SK-N-SH (cell line): ENCODE results near the gene GNAS-AS1. TPM values are rescaled to one million over a fixed set of nuclear protein-coding genes. Genes with fewer than 3 reads are reported as not detected.

Experiments
- CTCF ChIA-PET: fragments of 300-600, 350-600 bp; formaldehyde crosslinking; extraction: SDS; loops from one replicate; lab custom pipeline; 2021; lab: Yijun Ruan, JAX
- POLR2A ChIA-PET: fragments of 350-600 bp; sonication (Branson Sonifier 250); formaldehyde crosslinking; extraction: SDS; loops from one replicate; lab custom pipeline; 2020; ENCODE audit warnings: antibody characterized with exemption, inconsistent platforms; lab: Yijun Ruan, JAX
- DNase-seq: peaks from one replicate; pipeline ENCODE4 v3.0.0; 2012
- H2AFZ ChIP-seq: fragments of 200-600 bp; sonication (generic); 2 replicates; pipeline ENCODE4 v1.8.1; 2016; ENCODE audit warnings: antibody characterized with exemption, mild to moderate bottlenecking, low read depth
- H3F3A ChIP-seq: fragments of 200-600 bp; sonication (generic); replicated peaks from 2 replicates; pipeline ENCODE3; 2016; ENCODE audit warnings: antibody characterized with exemption, mild to moderate bottlenecking; ENCODE audit not compliant: insufficient read depth
- H3K27ac ChIP-seq, 2 experiments: fragments of 200-500 bp in 1 of 2; fragments of 200-600 bp in 1 of 2; sonication (Bioruptor generic) in 1 of 2; sonication (generic), shearing (Covaris generic) in 1 of 2; 2 replicates each; pipeline versions ENCODE4 v1.5.1 to v1.6.1; 2014 to 2016; ENCODE audit warnings: low read depth in 2 of 2, inconsistent platforms in 1 of 2, low read length in 1 of 2, mild to moderate bottlenecking in 1 of 2, mixed read lengths in 1 of 2
- H3K27me3 ChIP-seq: fragments of 200-600 bp; sonication (generic), shearing (Covaris generic); 2 replicates; pipeline ENCODE4 v1.6.1; 2016; ENCODE audit warnings: mixed run types; ENCODE audit not compliant: insufficient read depth
- H3K36me3 ChIP-seq, 2 experiments: fragments of 200-500 bp in 1 of 2; fragments of 200-600 bp in 1 of 2; sonication (Bioruptor generic) in 1 of 2; sonication (generic) in 1 of 2; replicated peaks in 1 of 2; 2 replicates each; pipeline versions ENCODE3 to v1.5.1; 2014 to 2016; ENCODE audit warnings: low read length in 1 of 2, mild to moderate bottlenecking in 1 of 2; ENCODE audit not compliant: insufficient read depth in 2 of 2, control insufficient read depth in 1 of 2
- H3K4me1 ChIP-seq, 2 experiments: fragments of 200-500 bp in 1 of 2; fragments of 200-600 bp in 1 of 2; sonication (Bioruptor generic) in 1 of 2; sonication (generic), shearing (Covaris generic) in 1 of 2; 2 replicates each; pipeline versions ENCODE4 v1.5.1 to v1.6.1; 2014 to 2016; ENCODE audit warnings: low read depth in 1 of 2, low read length in 1 of 2, mixed run types in 1 of 2; ENCODE audit not compliant: insufficient read depth in 2 of 2, control insufficient read depth in 1 of 2
- H3K4me2 ChIP-seq: fragments of 200-600 bp; sonication (generic), shearing (Covaris generic); 2 replicates; pipeline ENCODE4 v1.6.1; 2017; ENCODE audit warnings: mixed run types
- H3K4me3 ChIP-seq, 2 experiments: fragments of 200-500 bp in 1 of 2; fragments of 200-600 bp in 1 of 2; sonication (Bioruptor generic) in 1 of 2; sonication (generic), shearing (Covaris generic) in 1 of 2; 2 replicates each; pipeline versions ENCODE4 v1.5.1 to v1.8.1; 2014 to 2016; ENCODE audit warnings: low read depth in 2 of 2, inconsistent platforms in 1 of 2, low read length in 1 of 2, mild to moderate bottlenecking in 1 of 2, mixed read lengths in 1 of 2, moderate library complexity in 1 of 2
- H3K79me2 ChIP-seq: fragments of 200-600 bp; sonication (generic); 2 replicates; pipeline ENCODE4 v1.8.1; 2017; ENCODE audit warnings: mild to moderate bottlenecking; ENCODE audit not compliant: insufficient read depth
- H3K9ac ChIP-seq: fragments of 200-600 bp; sonication (generic); 2 replicates; pipeline ENCODE4 v1.6.1; 2017; ENCODE audit warnings: mixed run types
- H3K9me2 ChIP-seq: fragments of 200-600 bp; sonication (generic); 2 replicates; pipeline ENCODE4 v1.6.1; 2017; ENCODE audit warnings: mixed run types
- H3K9me3 ChIP-seq: fragments of 200-600 bp; sonication (generic); 2 replicates; pipeline ENCODE4 v1.6.1; 2017; ENCODE audit warnings: mixed run types, mild to moderate bottlenecking, moderate library complexity
- H4K20me1 ChIP-seq: fragments of 200-600 bp; sonication (generic); 2 replicates; pipeline ENCODE4 v1.6.1; 2017; ENCODE audit warnings: mild to moderate bottlenecking, mixed run types; ENCODE audit not compliant: insufficient read depth
- CHD2 ChIP-seq: fragments of 150-350 bp; IDR thresholded peaks from 2 replicates; pipeline ENCODE4 v1.6.1; 2018; ENCODE audit warnings: low read length; ENCODE audit not compliant: partially characterized antibody
- ELF1 ChIP-seq: IDR thresholded peaks from 2 replicates; pipeline ENCODE4 v1.4.0; 2012
- EP300 ChIP-seq, 2 experiments: IDR thresholded peaks; 2 replicates each; pipeline versions ENCODE4 v1.4.0 to v1.6.1; 2012; ENCODE audit warnings: borderline replicate concordance in 1 of 2, low read depth in 1 of 2, low read length in 1 of 2
- EZH2phosphoT487 ChIP-seq: fragments of 200-600 bp; sonication (generic); IDR thresholded peaks from 2 replicates; pipeline ENCODE4 v1.6.1; 2017; ENCODE audit warnings: low read depth, mixed run types, mild to moderate bottlenecking, antibody characterized with exemption, moderate library complexity, borderline replicate concordance
- FOXJ3 ChIP-seq: sonication (generic); formaldehyde crosslinking; IDR thresholded peaks from 2 replicates; pipeline ENCODE4 v1.5.1; 2020; ENCODE audit warnings: mild to moderate bottlenecking, missing genetic modification reagents
- GABPA ChIP-seq: IDR thresholded peaks from 2 replicates; pipeline ENCODE4 v1.4.0; 2012; ENCODE audit warnings: low read depth, mild to moderate bottlenecking
- GATA2 ChIP-seq: sonication (generic); formaldehyde crosslinking; IDR thresholded peaks from 2 replicates; pipeline ENCODE4 v1.5.0; 2020; ENCODE audit warnings: mild to moderate bottlenecking, missing genetic modification reagents
- JUND ChIP-seq: IDR thresholded peaks from 2 replicates; pipeline ENCODE4 v1.4.0; 2012
- MEF2A ChIP-seq: IDR thresholded peaks from 2 replicates; pipeline ENCODE4 v1.4.0; 2012; ENCODE audit warnings: low read depth, borderline replicate concordance
- NFIC ChIP-seq: IDR thresholded peaks from 2 replicates; pipeline ENCODE4 v1.4.0; 2012; ENCODE audit warnings: borderline replicate concordance
- RCOR1 ChIP-seq: fragments of 150-350 bp; IDR thresholded peaks from 2 replicates; pipeline ENCODE4 v1.6.1; 2017; ENCODE audit warnings: antibody characterized with exemption, low read length
- RFX5 ChIP-seq: IDR thresholded peaks from 2 replicates; pipeline ENCODE4 v1.6.1; 2012; ENCODE audit warnings: mild to moderate bottlenecking, improper control_type of control experiment, low read length
- TAF1 ChIP-seq: IDR thresholded peaks from 2 replicates; pipeline ENCODE4 v1.6.1; 2012; ENCODE audit warnings: low read depth, mild to moderate bottlenecking, low read length, moderate library complexity, borderline replicate concordance
- TEAD4 ChIP-seq: IDR thresholded peaks from 2 replicates; pipeline ENCODE4 v1.4.0; 2012; ENCODE audit warnings: mild to moderate bottlenecking, borderline replicate concordance; ENCODE audit not compliant: insufficient read depth
- WGBS: methylation state at CpG from one replicate; pipeline ENCODE4 v1.1.6; 2017; ENCODE audit warnings: low lambda C conversion rate; 5-methylcytosine and 5-hydroxymethylcytosine counted together
- polyA plus RNA-seq, 3 experiments: library from polyadenylated mRNA; depleted of rRNA; stranded (reverse); fragments of >200 nt; gene quantifications; 2 replicates each; pipeline ENCODE4 v1.2.3, GENCODE V29; 2012
- TF ChIP-seq, protein P1 (sequence below): fragments of 200-600 bp; sonication (generic); IDR thresholded peaks from 2 replicates; pipeline ENCODE4 v1.6.1; 2017; ENCODE audit warnings: antibody characterized with exemption, mild to moderate bottlenecking, moderate library complexity
- TF ChIP-seq, protein P2 (sequence below): IDR thresholded peaks from 2 replicates; pipeline ENCODE4 v1.4.0; 2012; ENCODE audit warnings: low read depth

GNAS-AS1 gene
- polyA plus RNA-seq, 1 of the 3 experiments (the other 2 are of a cell fraction), result 1.5 TPM

DNA sequence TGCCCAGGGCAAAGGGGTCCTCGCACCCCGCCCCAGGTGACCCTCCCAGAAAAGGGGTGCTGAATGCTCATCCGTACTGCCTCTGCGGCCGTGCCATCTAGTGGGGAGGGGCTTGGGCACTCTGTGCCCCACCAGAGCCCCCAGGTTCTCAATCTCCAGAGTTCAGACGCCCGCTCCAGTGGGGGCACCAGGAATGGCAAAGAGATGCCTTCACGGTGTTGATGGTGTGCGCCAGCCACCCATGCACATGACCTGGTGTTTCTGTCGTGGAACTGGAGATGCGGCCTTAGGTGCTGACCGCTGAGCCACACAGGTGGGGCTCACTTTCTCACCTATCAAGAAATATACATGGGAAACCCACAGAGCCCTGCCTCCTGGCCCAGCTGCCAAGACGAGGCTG lies 30.8 kb downstream of the GNAS-AS1 start:
- CTCF ChIA-PET, result interaction anchor here (1.6 kb wide), 1 partner anchor 586 kb away, joined by 4 read pairs; no protein-coding TSS in a partner anchor
- Histone ChIP-seq H3K36me3 (no peaks in the 10 kb centered on the region), H3K9ac (no peak overlapping the region), H3K27me3 (no peaks in the 10 kb centered on the region), H3K4me2 (no peak overlapping the region), H2AFZ (no peak overlapping the region), H3K4me3 (no peak overlapping the region), H3K9me3 (no peaks in the 10 kb centered on the region), H4K20me1 (no peaks in the 10 kb centered on the region), H3F3A (no peaks in the 10 kb centered on the region), H3K27ac (no peak overlapping the region), H3K79me2 (no peaks in the 10 kb centered on the region), H3K4me1 (no peaks in the 10 kb centered on the region), H3K9me2 (no peaks in the 10 kb centered on the region)
- TF ChIP-seq, protein P1, sequence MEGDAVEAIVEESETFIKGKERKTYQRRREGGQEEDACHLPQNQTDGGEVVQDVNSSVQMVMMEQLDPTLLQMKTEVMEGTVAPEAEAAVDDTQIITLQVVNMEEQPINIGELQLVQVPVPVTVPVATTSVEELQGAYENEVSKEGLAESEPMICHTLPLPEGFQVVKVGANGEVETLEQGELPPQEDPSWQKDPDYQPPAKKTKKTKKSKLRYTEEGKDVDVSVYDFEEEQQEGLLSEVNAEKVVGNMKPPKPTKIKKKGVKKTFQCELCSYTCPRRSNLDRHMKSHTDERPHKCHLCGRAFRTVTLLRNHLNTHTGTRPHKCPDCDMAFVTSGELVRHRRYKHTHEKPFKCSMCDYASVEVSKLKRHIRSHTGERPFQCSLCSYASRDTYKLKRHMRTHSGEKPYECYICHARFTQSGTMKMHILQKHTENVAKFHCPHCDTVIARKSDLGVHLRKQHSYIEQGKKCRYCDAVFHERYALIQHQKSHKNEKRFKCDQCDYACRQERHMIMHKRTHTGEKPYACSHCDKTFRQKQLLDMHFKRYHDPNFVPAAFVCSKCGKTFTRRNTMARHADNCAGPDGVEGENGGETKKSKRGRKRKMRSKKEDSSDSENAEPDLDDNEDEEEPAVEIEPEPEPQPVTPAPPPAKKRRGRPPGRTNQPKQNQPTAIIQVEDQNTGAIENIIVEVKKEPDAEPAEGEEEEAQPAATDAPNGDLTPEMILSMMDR, result no peak
- TF ChIP-seq EZH2phosphoT487 (no peak), MEF2A (no peak), GATA2 (CRISPR knock-in tag) (no peak), CHD2 (no peak)
- TF ChIP-seq, protein P2, sequence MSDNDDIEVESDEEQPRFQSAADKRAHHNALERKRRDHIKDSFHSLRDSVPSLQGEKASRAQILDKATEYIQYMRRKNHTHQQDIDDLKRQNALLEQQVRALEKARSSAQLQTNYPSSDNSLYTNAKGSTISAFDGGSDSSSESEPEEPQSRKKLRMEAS, result no peak
- POLR2A ChIA-PET, result no interaction called here
- WGBS, result 84% methylated on average over 6 of the region's 13 CpGs
- DNase-seq, result no peak

DNA sequence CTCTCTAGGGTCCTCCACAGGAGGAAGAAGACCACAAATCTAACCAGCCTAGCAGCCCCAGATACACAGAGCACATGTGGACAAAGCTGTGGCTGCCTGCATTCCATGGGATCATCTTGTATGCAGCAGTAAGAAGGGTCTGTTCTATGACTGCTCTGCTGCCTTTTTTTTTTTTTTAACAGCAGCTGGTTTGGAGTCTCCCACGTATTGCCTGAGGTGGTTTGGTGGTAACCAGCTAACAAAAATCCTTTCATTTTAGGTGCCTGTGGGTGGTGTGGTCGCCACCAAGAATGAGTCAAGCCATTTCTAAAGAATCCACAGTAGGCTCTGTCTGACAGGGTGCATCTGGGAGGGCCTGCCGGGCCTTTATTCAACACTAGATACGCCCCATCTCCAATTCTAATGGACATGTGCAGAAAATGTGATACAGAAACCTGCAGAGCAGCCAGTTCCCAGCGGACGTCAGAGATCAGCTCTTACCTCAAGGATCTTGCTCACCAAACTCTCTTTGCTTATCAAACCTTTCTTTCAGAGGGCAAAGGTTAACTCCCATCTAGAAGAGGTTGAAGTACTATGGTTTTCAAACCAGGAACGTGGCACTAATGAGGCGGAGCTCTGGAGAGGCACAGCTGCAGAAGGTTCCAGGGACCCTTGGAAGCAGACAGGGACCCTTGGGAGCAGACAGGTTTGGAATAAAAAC lies 32.0 kb downstream of the GNAS-AS1 start:
- no peak overlapping the region for H3K4me3 ChIP-seq
- TF ChIP-seq EZH2phosphoT487, result no peak
- no peak for TF ChIP-seq TAF1
- TF ChIP-seq, all 33 proteins: peak for 0
- Histone ChIP-seq H3K4me2 (no peak overlapping the region), H3K36me3 (no peaks in the 10 kb centered on the region), H2AFZ (no peak overlapping the region), H3K9me2 (no peaks in the 10 kb centered on the region), H3K79me2 (no peaks in the 10 kb centered on the region), H4K20me1 (no peaks in the 10 kb centered on the region), H3K9ac (no peak overlapping the region), H3K27me3 (no peaks in the 10 kb centered on the region), H3K4me1 (no peaks in the 10 kb centered on the region), H3F3A (no peaks in the 10 kb centered on the region), H3K27ac (no peak overlapping the region), H3K9me3 (no peaks in the 10 kb centered on the region)
- CTCF ChIA-PET, result interaction anchor here (0.5 to 0.9 kb wide), 2 partner anchors 28 to 615 kb away, joined by 3 read pairs; no protein-coding TSS in a partner anchor
- POLR2A ChIA-PET, result no interaction called here
- DNase-seq, result no peak
- 54% methylated on average over 8 of the region's 8 CpGs for WGBS

DNA sequence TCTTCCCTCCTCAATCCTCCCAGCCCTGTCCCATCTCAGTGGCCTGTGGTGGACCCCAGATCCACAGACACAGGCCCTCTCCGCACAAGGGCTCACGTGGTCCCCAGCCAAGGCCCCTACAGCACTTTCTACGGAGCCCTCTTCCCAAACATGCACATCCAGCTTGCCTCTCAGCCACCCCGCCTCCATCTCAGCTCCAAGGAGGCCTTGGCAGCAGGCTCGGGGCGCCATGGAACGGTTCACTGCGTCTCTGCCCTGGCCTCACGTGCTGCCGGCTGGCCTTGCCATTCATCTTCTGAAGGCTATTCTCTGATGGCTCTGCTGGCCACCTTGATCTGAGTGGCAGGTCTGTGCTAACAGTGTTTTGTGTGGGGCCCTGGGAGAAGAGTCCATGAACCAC lies 33.0 kb downstream of the GNAS-AS1 start:
- no peak overlapping the region for H3K9ac ChIP-seq
- H3F3A ChIP-seq, result no peaks in the 10 kb centered on the region
- H3K27ac ChIP-seq, result no peak overlapping the region
- no peaks in the 10 kb centered on the region for H3K36me3 ChIP-seq
- H3K79me2 ChIP-seq, result no peaks in the 10 kb centered on the region
- ChIA-PET CTCF (no interaction called here), POLR2A (no interaction called here)
- H3K4me3 ChIP-seq, result no peak overlapping the region
- 81% methylated on average over 10 of the region's 10 CpGs for WGBS
- H2AFZ ChIP-seq, result no peak overlapping the region
- no peak overlapping the region for H3K4me2 ChIP-seq
- no peak for DNase-seq
- no peaks in the 10 kb centered on the region for H3K9me3 ChIP-seq
- TF ChIP-seq FOXJ3 (no peak), MEF2A (no peak), TAF1 (no peak), NFIC (no peak), JUND (no peak), GABPA (no peak), EP300 (IDR thresholded peaks at IDR 0.05; ENCODE audit: borderline replicate concordance in 1 of 2, low read depth in 1 of 2, low read length in 1 of 2) (no peak), ELF1 (no peak), TEAD4 (no peak), RCOR1 (no peak), RFX5 (no peak)
- TF ChIP-seq, protein P1, result no peak
- H3K27me3 ChIP-seq, result no peaks in the 10 kb centered on the region
- H3K4me1 ChIP-seq, result no peaks in the 10 kb centered on the region
- H4K20me1 ChIP-seq, result no peaks in the 10 kb centered on the region
- no peaks in the 10 kb centered on the region for H3K9me2 ChIP-seq
